Measurements from ENCODE around the gene GLIS2.

GLIS2 gene

GRCh38 chr16:4370151-4370550, 54.3 kb downstream of the GLIS2 start:
- no peaks in the 10 kb centered on the region for H3K4me1 ChIP-seq (ENCODE audit: low read length)
- H3K36me3 ChIP-seq (replicated peaks; ENCODE audit: low read depth, low read length), result no peaks in the 10 kb centered on the region
- peaks cover 7% of the 10 kb centered on the region; the same call in 1 of the 2 replicates for H4K20me1 ChIP-seq (ENCODE audit: insufficient read depth, low read length)
- no peak overlapping the region for H3K4me3 ChIP-seq (ENCODE audit: low read length)
- H3K27ac ChIP-seq (ENCODE audit: low read length), result no peak overlapping the region
- TF ChIP-seq EZH2phosphoT487 (IDR thresholded peaks at IDR 0.05; ENCODE audit: low read depth) (no peak), CTCF (IDR thresholded peaks at IDR 0.05; ENCODE audit: low read depth, low read length) (no peak)
- H3K79me2 ChIP-seq (ENCODE audit: low read length), result no peaks in the 10 kb centered on the region
- H2AFZ ChIP-seq (ENCODE audit: low read depth, low read length), result no peak overlapping the region
- no peaks in the 10 kb centered on the region for H3K9me3 ChIP-seq (ENCODE audit: insufficient read depth, low read length)
- no peak overlapping the region for H3K4me2 ChIP-seq (ENCODE audit: low read length)
- H3K27me3 ChIP-seq (ENCODE audit: low read depth, low read length), result no peaks in the 10 kb centered on the region
- no peak overlapping the region for H3K9ac ChIP-seq (ENCODE audit: low read length)

- no peaks in the 10 kb centered on the region for H3K36me3 ChIP-seq (replicated peaks; ENCODE audit: low read depth, low read length)
- no peak overlapping the region for H3K9ac ChIP-seq (ENCODE audit: low read length)
- no peak overlapping the region for H3K27ac ChIP-seq (ENCODE audit: low read length)
- H3K4me3 ChIP-seq (ENCODE audit: low read length), result no peak overlapping the region
- H3K27me3 ChIP-seq (ENCODE audit: low read depth, low read length), result no peaks in the 10 kb centered on the region
- H3K9me3 ChIP-seq (ENCODE audit: insufficient read depth, low read length), result no peaks in the 10 kb centered on the region
- peaks cover 7% of the 10 kb centered on the region; the same call in 1 of the 2 replicates for H4K20me1 ChIP-seq (ENCODE audit: insufficient read depth, low read length)
- H2AFZ ChIP-seq (ENCODE audit: low read depth, low read length), result no peak overlapping the region
- no peaks in the 10 kb centered on the region for H3K79me2 ChIP-seq (ENCODE audit: low read length)
- TF ChIP-seq EZH2phosphoT487 (IDR thresholded peaks at IDR 0.05; ENCODE audit: low read depth), result no peak
- TF ChIP-seq CTCF (IDR thresholded peaks at IDR 0.05; ENCODE audit: low read depth, low read length), result no peak
- no peaks in the 10 kb centered on the region for H3K4me1 ChIP-seq (ENCODE audit: low read length)
- peak overlapping the region; percentile 55; the same call in 1 of the 2 replicates for H3K4me2 ChIP-seq (ENCODE audit: low read length)
Measured at GRCh38 chr16:4370570-4371356, 54.9 kb downstream of the GLIS2 start.

- Histone ChIP-seq H3K4me3 (ENCODE audit: low read length) (peak within 1 kb of the TSS; percentile 62), H3K36me3 (replicated peaks; ENCODE audit: low read depth, low read length) (no peaks in the 10 kb centered on the region), H2AFZ (ENCODE audit: low read depth, low read length) (no peak within 1 kb of the TSS), H3K27me3 (ENCODE audit: low read depth, low read length) (no peaks in the 10 kb centered on the region), H3K27ac (ENCODE audit: low read length) (no peak within 1 kb of the TSS), H3K9me3 (ENCODE audit: insufficient read depth, low read length) (no peaks in the 10 kb centered on the region), H3K4me1 (ENCODE audit: low read length) (no peaks in the 10 kb centered on the region), H3K4me2 (ENCODE audit: low read length) (peak within 1 kb of the TSS; percentile 55), H4K20me1 (ENCODE audit: insufficient read depth, low read length) (peaks cover 7% of the 10 kb centered on the region; the same call in 1 of the 2 replicates), H3K79me2 (ENCODE audit: low read length) (no peaks in the 10 kb centered on the region), H3K9ac (ENCODE audit: low read length) (no peak within 1 kb of the TSS)
- TF ChIP-seq EZH2phosphoT487 (IDR thresholded peaks at IDR 0.05; ENCODE audit: low read depth) (no peak), CTCF (IDR thresholded peaks at IDR 0.05; ENCODE audit: low read depth, low read length) (no peak)
Measured at GRCh38 chr16:4371357-4372000, 55.6 kb downstream of the GLIS2 start, which contains the start of gene VASN. VASN (plus strand) TSS chr16:4371848; CDS start chr16:4380878, 9,030 bp downstream.

GRCh38 chr16:4372001-4372577, 56.2 kb downstream of the GLIS2 start:
- H3K4me2 ChIP-seq (ENCODE audit: low read length), result peak overlapping the region; percentile 55
- H3K4me1 ChIP-seq (ENCODE audit: low read length), result no peaks in the 10 kb centered on the region
- peaks cover 7% of the 10 kb centered on the region; the same call in 1 of the 2 replicates for H4K20me1 ChIP-seq (ENCODE audit: insufficient read depth, low read length)
- H3K9me3 ChIP-seq (ENCODE audit: insufficient read depth, low read length), result no peaks in the 10 kb centered on the region
- no peak for TF ChIP-seq EZH2phosphoT487 (IDR thresholded peaks at IDR 0.05; ENCODE audit: low read depth)
- H3K79me2 ChIP-seq (ENCODE audit: low read length), result no peaks in the 10 kb centered on the region
- H3K4me3 ChIP-seq (ENCODE audit: low read length), result peak overlapping the region; percentile 62
- H3K27me3 ChIP-seq (ENCODE audit: low read depth, low read length), result no peaks in the 10 kb centered on the region
- H3K27ac ChIP-seq (ENCODE audit: low read length), result no peak overlapping the region
- H3K36me3 ChIP-seq (replicated peaks; ENCODE audit: low read depth, low read length), result no peaks in the 10 kb centered on the region
- no peak overlapping the region for H3K9ac ChIP-seq (ENCODE audit: low read length)
- no peak overlapping the region for H2AFZ ChIP-seq (ENCODE audit: low read depth, low read length)

All from OCI-LY3 (cell line).